Neural cell (in vitro differentiated cells): ENCODE results near the gene TPSD1. TPM values are rescaled to one million over a fixed set of nuclear protein-coding genes. Genes with fewer than 3 reads are reported as not detected.

Experiments
- H2AFZ ChIP-seq: fragments of 200-600, 300-800 bp; sonication (generic), shearing (Covaris generic); 2 replicates; pipeline ENCODE4 v1.6.0; 2014; ENCODE audit warnings: low read depth, mild to moderate bottlenecking, antibody characterized with exemption, low read length, moderate library complexity
- H3F3A ChIP-seq: fragments of 200-600 bp; shearing (Covaris generic); 2 replicates; pipeline ENCODE4 v1.6.1; 2016; ENCODE audit warnings: mild to moderate bottlenecking, moderate library complexity, mixed read lengths, antibody characterized with exemption, low read length; ENCODE audit not compliant: insufficient read depth, poor library complexity, severe bottlenecking
- H3K27ac ChIP-seq: fragments of 200-600, 300-800 bp; sonication (generic), shearing (Covaris generic); 2 replicates; pipeline ENCODE4 v1.5.1; 2014; ENCODE audit warnings: mild to moderate bottlenecking, low read length, moderate library complexity
- H3K27me3 ChIP-seq: fragments of 300-800, 200-600 bp; sonication (generic), shearing (Covaris generic); 2 replicates; pipeline ENCODE4 v1.6.0; 2014; ENCODE audit warnings: mild to moderate bottlenecking, low read depth, low read length, moderate library complexity; ENCODE audit not compliant: insufficient read depth
- H3K36me3 ChIP-seq: fragments of 300-800, 200-600 bp; sonication (generic), shearing (Covaris generic); 2 replicates; pipeline ENCODE4 v1.5.1; 2014; ENCODE audit warnings: mild to moderate bottlenecking, antibody characterized with exemption, low read length, moderate library complexity; ENCODE audit not compliant: insufficient read depth
- H3K4me2 ChIP-seq: fragments of 300-800, 200-600 bp; sonication (generic), shearing (Covaris generic); 2 replicates; pipeline ENCODE4 v1.6.0; 2014; ENCODE audit warnings: mild to moderate bottlenecking, low read length
- H3K4me3 ChIP-seq: fragments of 300-800, 200-600 bp; sonication (generic), shearing (Covaris generic); 2 replicates; pipeline ENCODE4 v1.5.1; 2014; ENCODE audit warnings: mild to moderate bottlenecking, low read length, moderate library complexity
- H3K79me2 ChIP-seq: fragments of 200-600 bp; shearing (Covaris generic); replicated peaks from 2 replicates; pipeline ENCODE4 v1.6.0; 2014; ENCODE audit warnings: mild to moderate bottlenecking, low read length, moderate library complexity; ENCODE audit not compliant: insufficient read depth
- H3K9ac ChIP-seq: fragments of 300-800, 200-600 bp; sonication (generic), shearing (Covaris generic); 2 replicates; pipeline ENCODE4 v1.6.1; 2016; ENCODE audit warnings: mild to moderate bottlenecking, low read length, mixed read lengths
- H3K9me2 ChIP-seq: fragments of 200-600 bp; shearing (Covaris generic); 2 replicates; pipeline ENCODE4 v1.6.1; 2016; ENCODE audit warnings: mild to moderate bottlenecking, low read length, mixed read lengths; ENCODE audit not compliant: insufficient read depth
- H3K9me3 ChIP-seq: fragments of 200-600, 300-800 bp; sonication (generic), shearing (Covaris generic); 2 replicates; pipeline ENCODE4 v1.6.1; 2016; ENCODE audit warnings: mild to moderate bottlenecking, mixed run types, low read length, moderate library complexity, mixed read lengths
- H4K20me1 ChIP-seq: fragments of 200-600 bp; shearing (Covaris generic); 2 replicates; pipeline ENCODE4 v1.6.1; 2016; ENCODE audit warnings: mild to moderate bottlenecking, mixed run types; ENCODE audit not compliant: insufficient read depth
- CTCF ChIP-seq: fragments of 450-650 bp; IDR thresholded peaks from 2 replicates; pipeline ENCODE4 v1.5.1; 2014; ENCODE audit warnings: antibody characterized with exemption, mild to moderate bottlenecking, moderate library complexity; ENCODE audit not compliant: poor library complexity, severe bottlenecking
- EP300 ChIP-seq: fragments of 450-650 bp; conservative IDR thresholded peaks from 2 replicates; pipeline ENCODE4 v1.6.1; 2014; ENCODE audit warnings: antibody characterized with exemption, mild to moderate bottlenecking, moderate library complexity; ENCODE audit not compliant: poor library complexity, severe bottlenecking
- EZH2 ChIP-seq: fragments of 200-600, 300-800 bp; shearing (Covaris generic), sonication (generic); IDR thresholded peaks from 2 replicates; pipeline ENCODE4 v1.6.1; 2014; ENCODE audit warnings: antibody characterized with exemption, low read length, borderline replicate concordance, mild to moderate bottlenecking; ENCODE audit not compliant: insufficient read depth, poor library complexity, severe bottlenecking
- MXI1 ChIP-seq: fragments of 450-650 bp; conservative IDR thresholded peaks from 2 replicates; pipeline ENCODE4 v1.6.1; 2014; ENCODE audit warnings: antibody characterized with exemption, mild to moderate bottlenecking; ENCODE audit not compliant: poor library complexity, severe bottlenecking
- POLR2AphosphoS5 ChIP-seq: IDR thresholded peaks from 2 replicates; pipeline ENCODE4 v1.6.1; 2012
- RAD21 ChIP-seq: fragments of 450-650 bp; conservative IDR thresholded peaks from 2 replicates; pipeline ENCODE4 v1.6.1; 2014; ENCODE audit warnings: antibody characterized with exemption, mild to moderate bottlenecking, moderate library complexity
- SMC3 ChIP-seq: fragments of 450-650 bp; conservative IDR thresholded peaks from 2 replicates; pipeline ENCODE4 v1.6.1; 2014; ENCODE audit warnings: antibody characterized with exemption, mild to moderate bottlenecking, moderate library complexity; ENCODE audit not compliant: poor library complexity
- TAF1 ChIP-seq: IDR thresholded peaks from 2 replicates; pipeline ENCODE4 v1.6.1; 2012; ENCODE audit warnings: low read depth
- polyA plus RNA-seq: library from polyadenylated mRNA; depleted of rRNA; stranded (reverse); fragments of >200 nt; gene quantifications from 2 replicates; pipeline ENCODE4 v1.2.3, GENCODE V29; 2014
- TF ChIP-seq, protein P1 (sequence below): IDR thresholded peaks from 2 replicates; pipeline ENCODE4 v1.6.1; 2012; ENCODE audit warnings: borderline replicate concordance

Gene TPSD1
- polyA plus RNA-seq, 1 donor from 2014 or later, result not detected

GRCh38 chr16:1261131-1261892, 5.4 kb downstream of the TPSD1 start (continued):
- TF ChIP-seq, protein P1, sequence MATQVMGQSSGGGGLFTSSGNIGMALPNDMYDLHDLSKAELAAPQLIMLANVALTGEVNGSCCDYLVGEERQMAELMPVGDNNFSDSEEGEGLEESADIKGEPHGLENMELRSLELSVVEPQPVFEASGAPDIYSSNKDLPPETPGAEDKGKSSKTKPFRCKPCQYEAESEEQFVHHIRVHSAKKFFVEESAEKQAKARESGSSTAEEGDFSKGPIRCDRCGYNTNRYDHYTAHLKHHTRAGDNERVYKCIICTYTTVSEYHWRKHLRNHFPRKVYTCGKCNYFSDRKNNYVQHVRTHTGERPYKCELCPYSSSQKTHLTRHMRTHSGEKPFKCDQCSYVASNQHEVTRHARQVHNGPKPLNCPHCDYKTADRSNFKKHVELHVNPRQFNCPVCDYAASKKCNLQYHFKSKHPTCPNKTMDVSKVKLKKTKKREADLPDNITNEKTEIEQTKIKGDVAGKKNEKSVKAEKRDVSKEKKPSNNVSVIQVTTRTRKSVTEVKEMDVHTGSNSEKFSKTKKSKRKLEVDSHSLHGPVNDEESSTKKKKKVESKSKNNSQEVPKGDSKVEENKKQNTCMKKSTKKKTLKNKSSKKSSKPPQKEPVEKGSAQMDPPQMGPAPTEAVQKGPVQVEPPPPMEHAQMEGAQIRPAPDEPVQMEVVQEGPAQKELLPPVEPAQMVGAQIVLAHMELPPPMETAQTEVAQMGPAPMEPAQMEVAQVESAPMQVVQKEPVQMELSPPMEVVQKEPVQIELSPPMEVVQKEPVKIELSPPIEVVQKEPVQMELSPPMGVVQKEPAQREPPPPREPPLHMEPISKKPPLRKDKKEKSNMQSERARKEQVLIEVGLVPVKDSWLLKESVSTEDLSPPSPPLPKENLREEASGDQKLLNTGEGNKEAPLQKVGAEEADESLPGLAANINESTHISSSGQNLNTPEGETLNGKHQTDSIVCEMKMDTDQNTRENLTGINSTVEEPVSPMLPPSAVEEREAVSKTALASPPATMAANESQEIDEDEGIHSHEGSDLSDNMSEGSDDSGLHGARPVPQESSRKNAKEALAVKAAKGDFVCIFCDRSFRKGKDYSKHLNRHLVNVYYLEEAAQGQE, result no peak
- no peak for TF ChIP-seq EZH2

GRCh38 chr16:1262210-1262845, 6.5 kb downstream of the TPSD1 start:
- no peaks in the 10 kb centered on the region for H4K20me1 ChIP-seq
- H3K9ac ChIP-seq, result no peak overlapping the region
- no peaks in the 10 kb centered on the region for H3K36me3 ChIP-seq
- H3K4me2 ChIP-seq, result no peak overlapping the region
- H3K27me3 ChIP-seq, result peaks cover 15% of the 10 kb centered on the region
- H3F3A ChIP-seq, result no peaks in the 10 kb centered on the region
- no peak overlapping the region for H3K27ac ChIP-seq
- no peaks in the 10 kb centered on the region for H3K9me3 ChIP-seq
- no peaks in the 10 kb centered on the region for H3K9me2 ChIP-seq
- H3K79me2 ChIP-seq, result no peaks in the 10 kb centered on the region
- no peak overlapping the region for H3K4me3 ChIP-seq
- no peak overlapping the region for H2AFZ ChIP-seq
- no peak for TF ChIP-seq MXI1
- TF ChIP-seq, protein P1, result no peak
- TF ChIP-seq EP300, result no peak
- TF ChIP-seq TAF1, result no peak
- no peak for TF ChIP-seq CTCF
- no peak for TF ChIP-seq SMC3
- TF ChIP-seq RAD21, result no peak
- TF ChIP-seq POLR2AphosphoS5, result no peak
- TF ChIP-seq EZH2, result no peak
